Calu3 (cell line): ENCODE measurements around the gene CHST9. TPM values are rescaled to one million over a fixed set of nuclear protein-coding genes. Genes with fewer than 3 reads are reported as not detected.

Experiments used
- BruUV-seq: library from RNA; stranded (reverse); fragments of 400-500 nt; replicated peaks from 2 replicates; lab custom pipeline; 2021; lab: Mats Ljungman, UMichigan
- CTCF ChIA-PET: fragments of 300-600 bp; sonication (Branson Sonifier 250); formaldehyde crosslinking; loops from one replicate; lab custom pipeline; 2022; ENCODE audit warnings: antibody characterized with exemption; lab: Charles Lee
- DNase-seq: peaks from one replicate; pipeline ENCODE4 v3.0.0; 2022
- H3K27ac Mint-ChIP-seq: one replicate; pipeline ENCODE4 v1.8.0; 2022; ENCODE audit warnings: mixed read lengths; ENCODE audit not compliant: unreplicated experiment
- H3K27me3 Mint-ChIP-seq: one replicate; pipeline ENCODE4 v1.8.0; 2022; ENCODE audit warnings: mixed read lengths; ENCODE audit not compliant: unreplicated experiment
- H3K36me3 Mint-ChIP-seq: one replicate; pipeline ENCODE4 v1.8.0; 2022; ENCODE audit warnings: mild to moderate bottlenecking, moderate library complexity, mixed read lengths; ENCODE audit not compliant: insufficient read depth, unreplicated experiment
- H3K4me1 Mint-ChIP-seq: one replicate; pipeline ENCODE4 v1.8.0; 2022; ENCODE audit warnings: mild to moderate bottlenecking, low read depth, mixed read lengths; ENCODE audit not compliant: unreplicated experiment
- H3K4me3 Mint-ChIP-seq: one replicate; pipeline ENCODE4 v1.8.0; 2022; ENCODE audit warnings: mild to moderate bottlenecking, low read depth, moderate library complexity, mixed read lengths; ENCODE audit not compliant: unreplicated experiment
- H3K9me3 Mint-ChIP-seq: one replicate; pipeline ENCODE4 v1.8.0; 2022; ENCODE audit warnings: low read depth, mixed read lengths; ENCODE audit not compliant: unreplicated experiment
- intact Hi-C: fragments of 100-400 bp; cut with micrococcal nuclease; formaldehyde crosslinking; loops from one replicate; pipeline ENCODE4 v1.10.0; 2022; ENCODE audit not compliant: unreplicated experiment
- total RNA-seq: library from RNA; stranded (reverse); gene quantifications from 2 replicates; pipeline ENCODE4 v1.2.3, GENCODE V29; 2022
- TF ChIP-seq, protein P1 (sequence below): fragments of 200-600 bp; IDR thresholded peaks from one replicate; pipeline ENCODE4 v1.8.0; 2022; ENCODE audit warnings: antibody characterized with exemption; ENCODE audit not compliant: unreplicated experiment

CHST9 gene
- total RNA-seq, 1 experiment from 2014 or later, result 56.9 TPM

DNA sequence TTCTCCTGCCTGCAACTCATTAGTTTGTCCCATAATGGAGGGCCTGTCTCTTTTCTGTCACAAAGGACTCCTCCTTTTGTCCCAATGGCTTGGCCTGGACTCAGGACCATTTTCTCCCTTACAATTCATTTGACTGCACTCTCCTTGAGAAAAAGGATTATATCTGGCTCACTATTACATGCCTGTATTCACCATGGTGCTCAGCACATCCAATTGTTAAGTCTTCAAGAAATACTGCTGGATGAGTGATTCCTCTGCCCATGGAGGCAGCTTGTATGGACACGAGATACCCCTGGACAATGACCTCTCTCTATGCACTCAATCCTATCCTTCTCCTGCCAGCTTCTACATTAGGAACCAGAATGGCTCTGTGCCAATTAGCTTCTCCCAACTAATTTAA is 47.0 kb downstream of the CHST9 start:
- no peak for DNase-seq
- no peaks in the 10 kb centered on the region for H3K27me3 Mint-ChIP-seq
- no TSS peak for BruUV-seq
- CTCF ChIA-PET, result no interaction called here
- TF ChIP-seq, protein P1, sequence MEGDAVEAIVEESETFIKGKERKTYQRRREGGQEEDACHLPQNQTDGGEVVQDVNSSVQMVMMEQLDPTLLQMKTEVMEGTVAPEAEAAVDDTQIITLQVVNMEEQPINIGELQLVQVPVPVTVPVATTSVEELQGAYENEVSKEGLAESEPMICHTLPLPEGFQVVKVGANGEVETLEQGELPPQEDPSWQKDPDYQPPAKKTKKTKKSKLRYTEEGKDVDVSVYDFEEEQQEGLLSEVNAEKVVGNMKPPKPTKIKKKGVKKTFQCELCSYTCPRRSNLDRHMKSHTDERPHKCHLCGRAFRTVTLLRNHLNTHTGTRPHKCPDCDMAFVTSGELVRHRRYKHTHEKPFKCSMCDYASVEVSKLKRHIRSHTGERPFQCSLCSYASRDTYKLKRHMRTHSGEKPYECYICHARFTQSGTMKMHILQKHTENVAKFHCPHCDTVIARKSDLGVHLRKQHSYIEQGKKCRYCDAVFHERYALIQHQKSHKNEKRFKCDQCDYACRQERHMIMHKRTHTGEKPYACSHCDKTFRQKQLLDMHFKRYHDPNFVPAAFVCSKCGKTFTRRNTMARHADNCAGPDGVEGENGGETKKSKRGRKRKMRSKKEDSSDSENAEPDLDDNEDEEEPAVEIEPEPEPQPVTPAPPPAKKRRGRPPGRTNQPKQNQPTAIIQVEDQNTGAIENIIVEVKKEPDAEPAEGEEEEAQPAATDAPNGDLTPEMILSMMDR, result no peak
- peak overlapping the region; percentile 68 for H3K27ac Mint-ChIP-seq
- peak overlapping the region; percentile 13 for H3K4me3 Mint-ChIP-seq
- peaks cover 52% of the 10 kb centered on the region for H3K4me1 Mint-ChIP-seq
- peaks cover 31% of the 10 kb centered on the region for H3K36me3 Mint-ChIP-seq
- H3K9me3 Mint-ChIP-seq, result no peaks in the 10 kb centered on the region
- intact Hi-C loops, result loop anchor here (5.0 kb wide), 1 partner anchor 121 kb away; no protein-coding TSS in a partner anchor

GRCh38 chr18:27136208-27136535 is 48.9 kb downstream of the CHST9 start:
- H3K27ac Mint-ChIP-seq, result peak overlapping the region; percentile 68
- TF ChIP-seq, protein P1, result no peak
- CTCF ChIA-PET, result no interaction called here
- H3K36me3 Mint-ChIP-seq, result peaks cover 31% of the 10 kb centered on the region
- no TSS peak for BruUV-seq
- H3K27me3 Mint-ChIP-seq, result no peaks in the 10 kb centered on the region
- peak overlapping the region; percentile 37 for H3K4me3 Mint-ChIP-seq
- peaks cover 2% of the 10 kb centered on the region for H3K9me3 Mint-ChIP-seq
- peak; percentile 86 for DNase-seq
- H3K4me1 Mint-ChIP-seq, result peaks cover 56% of the 10 kb centered on the region
- intact Hi-C loops, result loop anchor here (2.0 to 5.0 kb wide), 2 partner anchors 17 to 119 kb away; no protein-coding TSS in a partner anchor

DNA sequence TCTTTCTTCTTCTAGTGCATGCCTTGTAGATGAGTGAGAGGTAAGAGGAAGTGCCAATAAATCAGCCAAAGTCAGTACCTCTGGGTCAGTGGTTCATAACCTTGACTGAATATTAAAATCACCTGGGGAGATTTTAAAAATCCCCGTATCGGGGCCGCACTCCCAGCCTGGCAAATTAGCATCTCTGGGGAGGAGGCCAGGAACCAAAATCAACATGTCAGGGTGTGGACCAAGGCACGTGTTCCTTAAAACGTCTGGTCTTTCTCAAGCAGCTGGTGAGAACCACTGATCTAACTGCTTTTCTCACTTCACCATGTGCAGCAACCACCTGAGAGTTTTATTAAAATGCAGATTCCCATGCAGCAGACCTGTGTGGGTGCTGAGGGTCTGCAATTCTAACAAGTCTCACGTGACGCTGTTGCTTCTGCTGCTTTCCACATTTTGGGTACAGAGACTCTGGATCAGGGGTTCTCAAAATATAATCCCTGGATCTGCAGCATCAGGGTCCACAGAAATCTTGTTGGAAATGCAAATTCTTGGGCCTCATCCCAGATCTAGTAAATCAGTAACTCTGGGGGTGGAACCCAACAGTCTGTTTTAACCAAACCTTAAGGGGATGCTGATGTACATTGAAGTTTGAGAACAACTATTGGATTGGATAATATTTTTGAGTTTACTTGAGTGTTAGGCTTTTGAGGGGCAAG is 49.5 kb downstream of the CHST9 start:
- CTCF ChIA-PET, result no interaction called here
- intact Hi-C loops, result loop anchor here (2.0 to 5.0 kb wide), 2 partner anchors 17 to 118 kb away; no protein-coding TSS in a partner anchor

GRCh38 chr18:27130065-27130630 is 55.0 kb downstream of the CHST9 start:
- Mint-ChIP-seq H3K9me3 (peaks cover 2% of the 10 kb centered on the region), H3K4me3 (no peak overlapping the region), H3K4me1 (peaks cover 22% of the 10 kb centered on the region), H3K27me3 (no peaks in the 10 kb centered on the region), H3K27ac (no peak overlapping the region), H3K36me3 (peaks cover 8% of the 10 kb centered on the region)
- BruUV-seq, result no TSS peak
- intact Hi-C loops, result no loop called here
- TF ChIP-seq, protein P1, result no peak
- CTCF ChIA-PET, result no interaction called here
- no peak for DNase-seq

More for the DNA sequence above, 49.5 kb downstream of the CHST9 start:
- no peaks in the 10 kb centered on the region for H3K27me3 Mint-ChIP-seq
- peak overlapping the region; percentile 37 for H3K4me3 Mint-ChIP-seq
- peak; percentile 15 for DNase-seq
- BruUV-seq, result no TSS peak
- peaks cover 2% of the 10 kb centered on the region for H3K9me3 Mint-ChIP-seq
- TF ChIP-seq, protein P1, result no peak
- peak overlapping the region; percentile 68 for H3K27ac Mint-ChIP-seq
- H3K36me3 Mint-ChIP-seq, result peaks cover 31% of the 10 kb centered on the region
- peaks cover 56% of the 10 kb centered on the region for H3K4me1 Mint-ChIP-seq
